OCI-LY1 (cell line): ENCODE measurements around the gene COBL.

Experiments used
- H2AFZ ChIP-seq: fragments of 200-600 bp; sonication (generic), shearing (Covaris generic); 2 replicates; pipeline ENCODE4 v1.6.0; 2014; ENCODE audit warnings: antibody characterized with exemption, mild to moderate bottlenecking, low read length
- H3F3A ChIP-seq: fragments of 200-600 bp; sonication (generic), shearing (Covaris generic); 2 replicates; pipeline ENCODE4 v1.6.0; 2014; ENCODE audit warnings: mild to moderate bottlenecking, antibody characterized with exemption, low read length, moderate library complexity; ENCODE audit not compliant: insufficient read depth
- H3K27ac ChIP-seq: fragments of 200-600 bp; sonication (generic); 2 replicates; pipeline ENCODE4 v1.5.1; 2014; ENCODE audit warnings: low read length, mixed run types, mild to moderate bottlenecking, low read depth; ENCODE audit not compliant: poor library complexity, severe bottlenecking
- H3K27me3 ChIP-seq: fragments of 200-600 bp; sonication (generic); 2 replicates; pipeline ENCODE4 v1.6.0; 2014; ENCODE audit warnings: antibody characterized with exemption, mild to moderate bottlenecking, low read length, moderate library complexity; ENCODE audit not compliant: insufficient read depth
- H3K36me3 ChIP-seq: fragments of 200-600 bp; sonication (generic); 2 replicates; pipeline ENCODE4 v1.6.1; 2014; ENCODE audit warnings: mild to moderate bottlenecking, antibody characterized with exemption, low read length, moderate library complexity, mixed read lengths; ENCODE audit not compliant: insufficient read depth
- H3K4me1 ChIP-seq: fragments of 200-600 bp; sonication (generic); 2 replicates; pipeline ENCODE4 v1.5.1; 2014; ENCODE audit warnings: mild to moderate bottlenecking, low read length, moderate library complexity; ENCODE audit not compliant: insufficient read depth, severe bottlenecking
- H3K4me2 ChIP-seq: fragments of 200-600 bp; sonication (generic), shearing (Covaris generic); 2 replicates; pipeline ENCODE4 v1.6.1; 2014; ENCODE audit warnings: low read length
- H3K4me3 ChIP-seq: fragments of 200-600 bp; sonication (generic); 2 replicates; pipeline ENCODE4 v1.5.1; 2014; ENCODE audit warnings: low read length, low read depth, mild to moderate bottlenecking, mixed read lengths; ENCODE audit not compliant: poor library complexity, severe bottlenecking
- H3K79me2 ChIP-seq: fragments of 200-600 bp; shearing (Covaris generic); 2 replicates; pipeline ENCODE4 v1.6.1; 2016; ENCODE audit warnings: mixed run types, low read length, mixed read lengths; ENCODE audit not compliant: insufficient read depth
- H3K9ac ChIP-seq: fragments of 200-600 bp; sonication (generic), shearing (Covaris generic); 2 replicates; pipeline ENCODE4 v1.6.1; 2014; ENCODE audit warnings: mild to moderate bottlenecking, low read length, mixed read lengths
- H3K9me2 ChIP-seq: fragments of 200-600 bp; sonication (generic), shearing (Covaris generic); 2 replicates; pipeline ENCODE4 v1.6.1; 2014; ENCODE audit warnings: low read depth, mild to moderate bottlenecking, low read length, mixed read lengths
- H3K9me3 ChIP-seq: fragments of 200-600 bp; shearing (Covaris generic); 2 replicates; pipeline ENCODE4 v1.6.1; 2014; ENCODE audit warnings: low read length, mixed read lengths
- H4K20me1 ChIP-seq: fragments of 200-600 bp; sonication (generic), shearing (Covaris generic); 2 replicates; pipeline ENCODE4 v1.6.0; 2016; ENCODE audit warnings: mild to moderate bottlenecking, low read length; ENCODE audit not compliant: insufficient read depth
- EZH2 ChIP-seq: fragments of 200-600 bp; sonication (generic), shearing (Covaris generic); IDR thresholded peaks from 2 replicates; pipeline ENCODE4 v1.8.0; 2017; ENCODE audit warnings: borderline replicate concordance, mixed run types, mild to moderate bottlenecking, antibody characterized with exemption, low read length, moderate library complexity, mixed read lengths
- TF ChIP-seq, protein P1 (sequence below): fragments of 200-600 bp; sonication (generic), shearing (Covaris generic); IDR thresholded peaks from 2 replicates; pipeline ENCODE4 v1.5.1; 2017; ENCODE audit warnings: mild to moderate bottlenecking, antibody characterized with exemption, low read length, moderate library complexity, mixed read lengths

The COBL gene

DNA sequence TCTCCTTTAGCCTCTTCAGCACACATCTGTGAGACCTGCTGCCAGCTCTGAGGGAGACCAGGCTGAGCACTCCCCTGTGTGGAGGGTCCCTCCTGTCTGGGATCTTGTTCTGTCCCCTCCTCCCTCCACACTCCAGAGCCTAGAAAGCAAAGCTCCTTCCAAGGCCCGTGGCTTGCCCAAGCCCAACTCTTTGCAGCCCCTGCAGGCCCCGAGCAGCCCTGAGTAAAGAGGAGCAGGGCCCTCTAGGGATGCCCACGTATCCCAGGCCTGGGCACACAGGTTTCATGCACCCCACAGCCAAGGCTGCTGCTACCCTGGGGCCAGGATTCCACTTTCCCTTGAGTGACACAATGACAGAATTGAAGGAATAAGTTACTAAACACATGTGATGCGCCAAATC lies 24.0 kb downstream of the COBL start:
- H3K4me3 ChIP-seq, result no peak overlapping the region
- no peaks in the 10 kb centered on the region for H3F3A ChIP-seq
- no peaks in the 10 kb centered on the region for H3K4me1 ChIP-seq
- no peaks in the 10 kb centered on the region for H3K79me2 ChIP-seq
- no peak overlapping the region for H2AFZ ChIP-seq
- no peaks in the 10 kb centered on the region for H3K9me3 ChIP-seq
- no peak overlapping the region for H3K27ac ChIP-seq
- no peak overlapping the region for H3K9ac ChIP-seq
- H3K4me2 ChIP-seq, result no peak overlapping the region
- no peaks in the 10 kb centered on the region for H3K27me3 ChIP-seq
- H3K9me2 ChIP-seq, result no peaks in the 10 kb centered on the region
- TF ChIP-seq, protein P1, sequence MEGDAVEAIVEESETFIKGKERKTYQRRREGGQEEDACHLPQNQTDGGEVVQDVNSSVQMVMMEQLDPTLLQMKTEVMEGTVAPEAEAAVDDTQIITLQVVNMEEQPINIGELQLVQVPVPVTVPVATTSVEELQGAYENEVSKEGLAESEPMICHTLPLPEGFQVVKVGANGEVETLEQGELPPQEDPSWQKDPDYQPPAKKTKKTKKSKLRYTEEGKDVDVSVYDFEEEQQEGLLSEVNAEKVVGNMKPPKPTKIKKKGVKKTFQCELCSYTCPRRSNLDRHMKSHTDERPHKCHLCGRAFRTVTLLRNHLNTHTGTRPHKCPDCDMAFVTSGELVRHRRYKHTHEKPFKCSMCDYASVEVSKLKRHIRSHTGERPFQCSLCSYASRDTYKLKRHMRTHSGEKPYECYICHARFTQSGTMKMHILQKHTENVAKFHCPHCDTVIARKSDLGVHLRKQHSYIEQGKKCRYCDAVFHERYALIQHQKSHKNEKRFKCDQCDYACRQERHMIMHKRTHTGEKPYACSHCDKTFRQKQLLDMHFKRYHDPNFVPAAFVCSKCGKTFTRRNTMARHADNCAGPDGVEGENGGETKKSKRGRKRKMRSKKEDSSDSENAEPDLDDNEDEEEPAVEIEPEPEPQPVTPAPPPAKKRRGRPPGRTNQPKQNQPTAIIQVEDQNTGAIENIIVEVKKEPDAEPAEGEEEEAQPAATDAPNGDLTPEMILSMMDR, result no peak
- no peak for TF ChIP-seq EZH2
- no peaks in the 10 kb centered on the region for H3K36me3 ChIP-seq
- no peaks in the 10 kb centered on the region for H4K20me1 ChIP-seq

DNA sequence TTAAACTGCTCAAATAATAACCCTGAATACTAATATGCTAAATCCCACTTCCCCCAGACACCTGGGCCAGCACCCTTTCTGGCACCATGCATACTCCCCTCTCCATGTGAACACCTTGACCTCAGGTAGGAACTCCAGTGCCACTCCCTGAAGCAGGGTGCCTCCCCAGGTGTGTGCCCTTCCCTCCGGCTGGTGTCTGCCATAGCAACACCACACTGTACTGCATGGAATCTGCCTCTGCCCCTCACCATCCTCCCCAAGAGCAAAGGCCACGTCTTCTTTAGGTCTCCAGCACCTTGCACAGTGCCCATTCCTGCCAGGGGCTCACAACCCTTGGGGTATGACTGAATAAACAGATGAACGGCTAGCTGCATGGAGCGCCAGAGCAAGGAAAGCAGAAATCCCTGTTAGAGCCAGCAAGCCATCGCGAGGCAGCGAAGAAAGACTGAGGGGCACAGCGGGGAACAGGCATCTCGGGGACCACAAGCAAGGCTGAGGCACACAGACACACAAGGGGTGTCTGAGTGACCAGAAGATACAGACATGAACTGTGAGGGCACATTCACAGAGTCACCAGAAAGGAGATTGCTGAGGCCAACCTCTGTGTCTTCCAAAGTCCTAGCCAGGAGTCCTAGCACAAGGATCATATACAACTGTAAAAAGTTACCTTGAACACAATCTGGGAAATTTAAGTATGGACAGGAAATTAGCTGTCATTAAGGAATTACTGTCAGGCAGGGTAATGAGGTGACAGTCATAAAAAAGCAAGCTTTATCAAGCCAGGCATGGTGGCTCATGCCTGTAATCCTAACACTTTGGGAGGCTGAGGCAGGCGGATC lies 25.7 kb downstream of the COBL start:
- TF ChIP-seq, protein P1, result no peak
- TF ChIP-seq EZH2, result no peak
- Histone ChIP-seq H3K27ac (no peak overlapping the region), H3K9ac (no peak overlapping the region), H4K20me1 (no peaks in the 10 kb centered on the region), H3K9me2 (no peaks in the 10 kb centered on the region), H3K4me3 (no peak overlapping the region), H3K9me3 (no peaks in the 10 kb centered on the region), H3K27me3 (no peaks in the 10 kb centered on the region), H3F3A (no peaks in the 10 kb centered on the region), H3K4me1 (no peaks in the 10 kb centered on the region), H3K4me2 (no peak overlapping the region), H3K79me2 (no peaks in the 10 kb centered on the region), H2AFZ (no peak overlapping the region), H3K36me3 (no peaks in the 10 kb centered on the region)

DNA sequence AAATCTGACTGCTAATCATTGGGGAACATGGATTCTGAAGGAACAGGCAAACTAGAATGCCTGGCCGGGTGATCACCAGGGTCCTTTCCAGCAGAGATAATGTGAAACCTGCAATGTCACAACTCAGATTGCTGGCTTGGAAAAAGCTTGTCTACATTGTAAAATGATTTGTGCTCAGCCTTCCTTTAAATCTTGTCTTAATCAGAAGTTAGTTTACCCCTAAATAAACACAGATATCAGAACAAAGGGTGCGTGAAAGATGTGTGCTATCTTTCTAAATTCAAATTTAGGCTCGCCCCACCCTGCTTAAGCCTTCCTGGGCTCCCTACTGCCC lies 26.3 kb downstream of the COBL start:
- no peak overlapping the region for H3K27ac ChIP-seq
- no peaks in the 10 kb centered on the region for H3K27me3 ChIP-seq
- H3K4me2 ChIP-seq, result no peak overlapping the region
- H3K79me2 ChIP-seq, result no peaks in the 10 kb centered on the region
- H3K9me3 ChIP-seq, result no peaks in the 10 kb centered on the region
- no peaks in the 10 kb centered on the region for H3K9me2 ChIP-seq
- H3K4me3 ChIP-seq, result no peak overlapping the region
- H3K36me3 ChIP-seq, result no peaks in the 10 kb centered on the region
- H3K4me1 ChIP-seq, result no peaks in the 10 kb centered on the region
- no peaks in the 10 kb centered on the region for H4K20me1 ChIP-seq
- H2AFZ ChIP-seq, result no peak overlapping the region
- TF ChIP-seq EZH2, result no peak
- TF ChIP-seq, protein P1, result no peak
- H3F3A ChIP-seq, result no peaks in the 10 kb centered on the region
- no peak overlapping the region for H3K9ac ChIP-seq
